Pulmonary artery endothelial cell (primary cell): ENCODE measurements around the gene LRRC57. TPM values are rescaled to one million over a fixed set of nuclear protein-coding genes. Genes with fewer than 3 reads are reported as not detected.
"Not testable (repeated sequence)": the region's sequence is repeated elsewhere in the genome, so short reads cannot be mapped to it uniquely, and the experiment has no call there.

Source experiments
- DNase-seq: peaks from one replicate; pipeline ENCODE4 v3.0.0-alpha.2; 2011; ENCODE audit warnings: low read depth, low spot score
- total RNA-seq: library from RNA; depleted of rRNA; stranded (reverse); fragments of >200 nt; gene quantifications from 2 replicates; pipeline ENCODE4 v1.2.3, GENCODE V29; 2014

Gene LRRC57
- 16.0 and 21.1 TPM in 2 replicates for total RNA-seq

DNA sequence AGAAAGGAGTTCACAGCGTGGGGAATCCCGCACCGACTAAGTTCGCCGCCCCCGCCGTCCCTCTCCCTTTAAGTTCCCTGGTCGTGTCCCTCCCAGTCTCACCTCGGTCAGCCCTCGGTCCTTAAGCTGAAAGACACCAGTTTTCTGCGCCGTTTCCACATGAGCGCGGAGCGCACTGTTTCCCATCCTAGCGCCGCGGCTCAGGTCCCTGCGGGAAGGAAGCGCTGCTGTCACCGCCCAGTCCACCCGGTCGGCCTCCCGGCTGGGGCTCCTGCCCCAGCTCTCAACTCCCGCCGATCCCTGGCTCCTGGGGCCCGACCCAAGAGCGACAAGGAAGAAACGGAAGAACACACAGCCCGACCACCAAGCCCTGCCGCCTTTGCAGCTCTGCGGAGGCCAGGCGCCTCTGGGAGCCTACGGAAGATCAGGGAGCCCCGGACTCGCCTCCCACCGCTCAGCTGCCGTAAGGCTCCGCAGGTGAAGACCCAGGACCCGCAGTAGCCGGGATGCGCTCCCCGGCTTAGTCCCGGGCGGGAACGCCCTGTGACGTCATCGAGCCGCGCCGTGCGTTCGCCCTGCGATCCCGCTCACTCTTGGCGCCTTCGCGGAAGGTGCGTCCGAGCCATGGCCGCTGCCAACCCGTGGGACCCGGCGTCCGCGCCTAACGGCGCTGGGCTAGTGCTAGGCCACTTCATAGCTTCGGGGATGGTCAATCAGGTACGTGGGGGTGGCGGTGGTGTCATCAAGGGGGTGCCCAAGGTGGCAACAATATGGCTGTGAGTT, at the start of gene LRRC57, which contains the start of gene HAUS2:
Gene LRRC57, minus strand, starts transcription at position 545 of the 783 bp plus-strand sequence. Its CDS starts 359 bp downstream, at position 186.
Gene HAUS2, plus strand, starts transcription at position 590 of the 783 bp plus-strand sequence. Its CDS starts 35 bp downstream, at position 625.
- DNase-seq = peak; percentile 50

DNA sequence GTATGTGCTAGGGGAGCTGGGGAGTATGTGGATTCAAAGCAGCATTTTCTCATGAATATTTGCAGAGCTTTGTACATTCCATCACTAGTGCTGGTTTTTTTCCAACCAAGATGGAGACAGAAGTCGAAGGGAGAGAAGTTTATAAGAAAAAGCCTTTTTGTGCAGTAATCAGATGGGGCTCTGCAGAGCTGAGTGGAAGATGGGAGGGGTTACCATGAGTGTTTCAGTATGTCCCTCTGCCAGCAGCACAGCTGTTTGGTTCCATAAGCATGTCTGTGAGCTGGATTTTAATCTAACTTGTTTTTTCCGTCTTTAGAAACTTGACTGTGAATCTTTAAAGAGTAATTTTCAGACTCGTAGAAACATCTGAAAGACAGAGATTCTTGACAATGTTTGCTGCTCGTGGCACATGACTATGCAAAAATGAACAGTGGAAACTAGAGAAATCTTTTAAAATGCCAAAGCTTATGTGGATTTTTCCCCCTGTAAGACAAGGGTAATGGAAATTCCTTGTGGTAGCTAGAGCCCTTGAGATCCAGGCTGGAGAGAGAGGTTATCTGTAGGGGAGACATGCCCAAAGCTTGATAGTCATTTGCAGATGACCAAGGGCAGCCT, 47.1 kb upstream of the LRRC57 start:
- DNase-seq = no peak

DNA sequence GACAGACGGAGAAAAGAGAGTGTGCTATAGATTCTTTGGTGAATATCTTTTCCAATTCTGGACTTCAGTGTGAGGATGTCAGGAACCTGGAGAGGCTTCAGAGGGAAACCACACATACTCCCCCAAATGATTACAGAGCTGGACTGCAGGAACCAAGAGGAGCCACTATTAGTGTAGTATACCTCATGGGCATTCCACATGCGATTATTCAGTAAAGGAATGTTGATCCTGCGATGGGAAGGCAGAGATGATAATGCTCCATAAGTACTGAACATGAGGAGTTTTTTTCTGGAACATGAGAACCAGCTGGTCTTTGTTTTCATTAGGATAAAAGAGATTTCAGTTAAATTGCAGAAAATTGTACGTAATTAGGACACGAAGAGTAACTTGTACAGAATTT, 45.5 kb upstream of the LRRC57 start:
- DNase-seq = no peak

DNA sequence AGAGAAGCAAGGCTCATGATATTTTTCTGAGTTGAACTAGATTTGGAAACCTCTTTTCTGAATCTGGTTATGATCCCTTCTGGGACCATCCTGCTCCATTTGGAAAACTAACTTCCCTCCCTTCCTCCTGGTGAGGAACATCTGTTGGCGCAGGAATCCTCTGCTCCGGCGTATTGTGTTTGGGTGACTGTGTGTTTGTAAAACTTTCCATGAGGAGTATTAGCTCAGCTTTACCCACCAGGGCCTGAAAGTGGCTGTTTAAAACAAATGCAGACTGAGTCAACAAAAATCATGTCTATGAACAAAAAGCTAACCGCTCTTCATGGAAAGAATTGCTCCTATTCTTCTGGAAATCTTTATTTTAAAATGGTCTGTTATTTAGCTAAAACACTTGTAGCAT, 44.5 kb upstream of the LRRC57 start:
- DNase-seq = no peak

DNA sequence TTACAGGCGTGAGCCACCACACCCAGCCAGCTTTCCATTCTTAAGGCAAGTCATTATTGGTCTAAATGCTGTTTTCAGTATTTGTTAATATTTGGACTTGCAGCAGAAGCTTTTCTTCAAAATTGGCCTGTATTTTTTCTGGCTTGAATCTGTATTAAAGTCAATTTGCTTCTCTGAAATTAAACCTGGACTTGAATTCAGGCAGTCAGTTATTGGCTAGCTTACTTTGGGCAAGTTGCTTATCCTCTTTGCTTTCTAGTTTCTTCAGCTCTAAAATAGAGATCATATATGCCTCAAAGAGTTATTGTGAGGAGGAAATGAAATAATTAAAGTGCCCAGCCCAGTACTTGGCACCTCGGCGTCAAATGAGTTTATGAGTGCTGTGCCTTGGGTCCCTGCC, 44.1 kb upstream of the LRRC57 start:
- DNase-seq = no peak

DNA sequence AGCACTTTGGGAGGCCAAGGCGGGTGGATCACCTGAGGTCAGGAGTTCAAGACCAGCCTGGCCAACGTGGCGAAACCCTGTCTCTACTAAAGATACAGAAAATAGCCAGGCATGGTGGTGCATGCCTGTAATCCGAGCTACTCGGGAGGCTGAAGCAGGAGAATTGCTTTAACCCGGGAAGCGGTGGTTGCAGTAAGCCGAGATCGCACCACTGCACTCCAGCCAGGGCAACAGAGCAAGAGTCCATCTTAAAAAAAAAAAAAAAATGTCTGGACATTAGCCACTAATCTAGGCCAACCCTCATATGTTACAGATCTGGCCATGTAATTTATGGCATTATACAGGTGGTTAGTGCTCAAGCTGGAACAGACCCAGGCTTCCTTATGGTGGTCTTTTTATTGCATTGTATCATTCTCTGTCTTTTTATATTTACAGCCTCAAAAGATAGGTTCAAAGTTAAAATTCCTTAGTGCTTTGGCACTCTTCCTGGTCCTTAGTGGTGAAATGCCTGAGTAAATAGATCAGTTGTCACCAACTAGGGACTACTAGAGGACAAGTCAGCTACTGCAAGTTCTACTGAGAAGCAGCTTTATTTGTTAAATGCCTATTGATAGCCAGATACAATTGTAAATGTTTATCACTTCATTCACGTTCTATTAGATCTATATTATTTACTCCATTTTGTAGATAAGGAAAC, 42.8 kb upstream of the LRRC57 start:
- DNase-seq = no peak

DNA sequence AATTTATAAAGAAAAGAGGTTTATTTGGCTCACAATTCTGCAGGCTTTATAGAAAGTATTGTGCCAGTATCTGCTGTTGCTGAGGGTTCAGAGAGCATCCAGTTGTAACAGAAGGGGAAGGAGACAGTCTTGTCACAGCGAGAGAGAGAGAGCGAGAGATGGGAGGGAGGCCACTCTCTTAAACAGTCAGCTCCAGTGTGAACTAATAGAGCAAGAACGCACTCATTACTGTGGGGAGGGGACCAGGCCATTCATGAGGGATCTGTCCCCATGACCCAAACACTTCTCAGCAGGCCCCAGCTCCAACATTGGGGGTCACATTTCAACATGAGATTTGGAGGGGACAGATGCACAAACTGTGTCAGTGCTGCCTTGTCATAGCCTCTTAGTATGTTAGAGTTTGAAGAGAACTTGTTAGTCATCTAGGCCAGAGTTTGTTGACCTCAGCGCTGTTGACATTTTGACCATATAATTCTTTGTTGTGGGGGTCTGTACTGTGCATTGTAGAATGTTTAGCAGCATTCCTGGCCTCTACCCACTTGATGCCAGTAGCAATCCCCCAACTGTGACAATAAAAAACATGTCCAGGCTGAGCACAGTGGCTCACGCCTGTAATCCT, 42.1 kb upstream of the LRRC57 start:
- no peak for DNase-seq

DNA sequence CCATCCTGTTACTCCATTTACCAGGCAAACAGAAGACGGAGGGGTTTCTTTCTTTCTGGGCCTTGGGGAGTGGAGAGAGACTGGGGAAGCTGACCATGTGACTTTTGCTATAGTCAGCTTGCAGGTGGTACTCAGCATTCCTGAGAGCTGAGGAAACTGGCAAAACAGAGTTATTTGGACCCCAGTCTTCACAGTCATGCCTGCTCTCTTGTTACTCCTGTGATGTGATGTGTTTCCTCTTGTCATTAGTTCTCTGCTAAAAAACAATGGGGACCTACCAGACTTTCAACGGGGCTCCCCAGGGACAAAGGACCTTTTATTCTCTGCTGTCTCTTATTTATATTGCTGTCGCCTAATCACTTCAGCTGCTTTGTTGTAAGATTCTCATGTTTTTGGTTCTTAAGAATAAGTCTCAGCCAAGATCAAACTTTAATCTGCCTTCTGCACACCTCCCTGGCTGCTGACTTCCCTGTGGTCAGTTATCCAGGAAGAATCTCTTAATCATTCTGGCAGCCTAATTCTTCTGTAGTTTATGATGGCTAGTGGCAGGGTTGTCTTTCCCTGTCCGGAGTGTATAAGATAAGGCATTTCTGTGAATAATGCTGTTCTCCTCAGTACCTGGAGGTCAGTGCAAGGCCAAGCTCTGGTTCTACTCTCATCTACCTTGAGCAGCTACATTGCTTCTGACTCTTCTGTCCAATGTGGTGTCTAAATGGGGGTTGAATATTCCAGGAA, 35.6 kb upstream of the LRRC57 start:
- DNase-seq = no peak

DNA sequence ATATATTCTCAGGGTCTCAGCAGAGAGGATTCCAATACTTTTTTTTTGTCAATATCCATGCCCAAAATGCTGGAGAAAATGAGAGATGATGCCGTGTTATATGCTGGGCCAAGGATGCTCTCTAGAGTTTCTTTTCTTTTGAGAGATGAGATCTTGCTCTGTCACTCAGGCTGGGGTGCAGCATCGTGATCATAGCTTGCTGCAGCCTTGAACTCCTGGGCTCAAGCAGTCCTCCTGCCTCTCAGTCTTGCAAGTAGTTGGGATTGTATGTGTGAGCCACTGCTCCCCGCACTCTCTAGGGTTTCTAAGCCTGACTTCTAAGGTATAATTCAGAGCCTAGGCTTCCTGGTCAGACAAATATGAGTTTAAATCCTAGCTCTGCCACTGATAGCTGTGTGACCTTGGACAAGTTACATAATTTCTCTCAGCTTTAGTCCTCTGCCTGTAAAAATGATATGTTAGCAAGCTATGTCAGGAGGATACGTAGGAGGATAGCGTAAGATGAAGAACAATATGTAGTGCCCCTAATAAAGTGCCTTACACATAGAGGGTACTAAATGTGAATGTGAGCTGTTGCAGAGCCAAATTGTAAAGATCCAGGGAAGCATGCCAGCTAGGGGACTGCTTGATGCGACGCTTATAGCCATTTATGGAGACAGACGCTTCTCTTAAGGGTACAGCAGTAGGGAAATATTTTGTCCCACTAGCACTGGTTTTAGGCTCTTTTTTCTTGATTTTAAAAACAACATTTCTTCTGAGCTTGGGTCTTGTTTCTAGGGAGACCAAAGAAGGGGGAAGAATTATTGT, 34.2 kb upstream of the LRRC57 start:
- DNase-seq = no peak

DNA sequence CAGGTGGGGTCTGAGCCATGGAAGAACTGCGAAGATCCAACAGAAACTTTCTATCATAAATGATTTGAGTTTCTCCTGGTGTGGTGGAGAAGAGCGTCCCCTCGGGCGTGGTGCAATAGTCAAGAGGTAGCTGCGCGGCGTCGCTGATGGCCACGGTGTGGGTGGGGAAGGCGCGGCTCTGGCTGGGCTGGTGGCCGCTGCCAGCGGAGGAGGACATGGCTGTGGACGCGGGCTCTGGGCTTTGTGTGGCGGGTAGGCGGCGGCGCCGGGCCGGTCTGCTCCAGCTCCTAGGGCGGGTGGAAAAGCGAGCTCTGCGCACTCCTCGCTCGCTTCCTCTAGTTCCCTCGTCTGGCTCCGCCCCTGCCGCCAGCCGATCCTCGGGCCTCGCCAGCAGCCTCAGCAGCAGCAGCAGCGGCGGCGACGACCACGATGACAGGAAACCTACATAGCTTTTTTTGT, 32.7 kb upstream of the LRRC57 start:
- peak; percentile 45 for DNase-seq

DNA sequence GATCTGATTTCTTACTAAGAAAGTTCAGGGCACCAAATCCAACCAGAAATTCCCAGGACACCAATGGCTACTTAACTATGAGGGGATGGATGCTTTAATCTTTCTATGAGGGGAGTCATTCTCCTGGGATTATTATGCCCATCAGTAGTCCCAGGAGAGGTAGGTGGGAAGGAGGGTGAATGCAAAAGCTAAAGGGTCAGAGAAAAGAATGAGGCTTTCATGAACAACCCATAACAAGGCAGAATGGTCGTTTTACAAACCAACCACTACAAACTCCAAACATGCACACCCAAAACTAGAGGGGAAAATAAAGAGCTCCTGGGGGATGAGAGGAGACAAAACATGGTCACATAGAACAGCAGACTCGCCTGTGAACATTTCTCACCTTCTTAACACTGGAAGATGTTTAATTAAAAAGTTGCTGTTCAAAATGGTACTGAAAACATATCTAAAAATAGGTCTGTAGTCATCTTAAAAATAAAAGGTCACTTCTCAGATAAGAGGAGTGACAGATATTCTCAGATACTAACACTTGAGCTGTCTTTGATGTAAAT, 30.5 kb upstream of the LRRC57 start:
- DNase-seq = no peak

DNA sequence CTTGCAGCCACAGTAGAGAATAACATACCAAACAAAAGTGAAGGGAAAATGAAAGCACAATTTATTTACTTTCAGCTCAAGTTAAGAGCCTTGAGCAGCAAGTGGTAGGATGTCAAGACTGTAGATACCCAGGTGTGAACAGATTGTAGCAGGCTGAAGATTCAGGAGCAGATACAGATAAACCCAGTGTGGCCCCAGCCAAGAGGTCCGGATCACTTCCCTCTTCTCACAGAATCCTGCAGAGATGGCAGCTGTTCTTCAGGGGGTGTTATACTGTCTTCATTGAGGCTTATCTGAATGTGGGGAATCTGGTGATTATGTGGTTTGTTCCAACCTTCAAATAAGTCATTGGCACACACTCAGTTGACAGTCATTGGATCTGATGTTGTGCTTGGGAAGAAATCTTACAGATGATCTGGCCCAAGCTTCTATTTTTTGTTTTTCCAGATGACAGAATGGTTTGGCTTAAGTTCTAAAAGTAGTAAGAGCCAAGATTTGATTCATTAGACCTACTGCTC, 29.0 kb upstream of the LRRC57 start:
- DNase-seq = no peak

DNA sequence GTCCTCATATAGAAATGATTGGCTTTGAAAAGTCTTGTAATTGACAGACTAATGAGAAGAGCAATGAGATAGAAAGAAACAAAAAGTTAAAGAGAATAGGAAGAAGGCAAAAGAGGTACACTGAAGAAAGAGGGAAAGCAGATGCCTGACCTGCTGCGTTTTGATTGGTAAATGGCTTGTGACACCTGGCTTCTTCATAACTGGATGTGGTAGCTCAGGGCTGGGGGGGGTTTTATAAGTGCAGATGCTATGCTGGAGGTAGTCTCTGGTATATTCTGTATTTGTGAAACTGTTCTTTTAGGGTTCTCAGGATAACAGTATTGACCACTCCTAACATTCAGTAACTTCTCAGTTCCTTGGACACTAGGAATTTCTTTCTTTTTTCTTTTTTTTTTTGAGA, 28.2 kb upstream of the LRRC57 start:
- DNase-seq = no peak

DNA sequence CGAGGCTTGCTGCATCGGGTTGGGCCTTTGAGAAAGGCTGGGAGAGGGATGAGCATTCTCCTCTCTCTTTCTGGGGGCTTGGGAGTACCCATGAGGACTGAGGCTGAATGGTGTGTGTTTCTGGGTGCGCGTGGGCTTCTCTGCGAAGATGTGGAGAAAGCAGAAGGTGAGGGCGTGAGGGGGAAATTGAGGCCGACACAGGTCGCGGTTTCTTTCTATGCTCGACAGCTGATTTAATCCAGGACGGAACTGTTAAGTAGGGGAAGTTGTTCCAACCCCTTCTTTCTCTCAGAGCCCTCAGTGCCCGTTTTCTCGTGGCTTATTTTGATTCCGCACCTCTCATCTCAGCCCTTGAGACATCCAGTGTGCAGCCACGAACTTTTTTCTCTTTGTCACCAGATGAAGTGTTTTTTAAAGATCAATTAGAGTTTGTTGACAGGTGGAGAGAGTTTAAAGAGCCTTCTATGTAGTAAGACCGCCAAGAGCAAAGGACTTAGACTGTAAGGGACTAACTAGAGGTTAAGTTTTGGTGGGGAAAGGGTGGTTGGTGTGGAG, 27.5 kb upstream of the LRRC57 start:
- DNase-seq = no peak

DNA sequence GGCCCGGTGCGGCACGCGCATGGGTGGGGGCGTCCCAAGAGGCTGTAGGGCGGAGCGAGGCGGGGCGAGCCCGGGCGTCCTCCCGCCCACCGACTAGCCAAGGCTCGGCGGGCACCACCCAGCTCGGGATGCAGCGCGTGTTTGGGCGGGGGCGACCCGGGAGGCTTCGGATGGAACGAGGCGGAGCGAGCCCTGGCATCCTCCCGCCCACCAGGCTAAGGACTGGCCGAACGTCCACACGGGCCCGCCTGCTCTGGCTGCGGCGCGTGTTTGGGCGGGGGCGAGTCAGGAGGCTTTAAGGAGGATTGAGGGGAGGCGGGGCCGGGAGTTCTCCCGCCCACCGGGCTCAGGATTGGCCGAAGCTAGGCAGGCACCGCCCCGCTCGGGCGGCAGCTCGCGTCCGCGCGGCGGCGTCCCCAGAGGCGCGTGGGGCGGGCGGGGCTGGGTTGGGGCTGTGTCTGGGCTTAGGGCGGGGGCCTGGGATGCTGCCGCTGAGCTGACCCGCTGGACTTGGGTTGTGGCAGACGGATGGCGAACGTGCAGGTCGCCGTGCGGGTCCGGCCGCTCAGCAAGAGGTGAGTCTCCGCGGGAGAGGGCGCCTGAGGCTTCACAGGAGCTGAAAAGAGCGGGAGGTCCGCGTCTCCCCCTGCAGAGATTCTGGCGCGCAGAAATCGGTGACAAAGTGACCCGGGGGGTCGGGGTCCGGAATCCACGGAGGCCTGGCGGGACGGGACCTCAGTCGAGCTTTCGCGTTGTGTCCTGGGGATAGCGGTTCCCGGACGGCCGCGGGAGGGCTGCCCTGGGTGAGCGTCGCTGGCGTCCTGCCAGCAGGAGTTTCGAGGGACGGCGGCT, 26.8 kb upstream of the LRRC57 start, which contains the start of gene STARD9:
Gene STARD9, plus strand, starts transcription at position 419 of the 852 bp plus-strand sequence. Its CDS starts 110 bp downstream, at position 529.
- peak; percentile 95 for DNase-seq

DNA sequence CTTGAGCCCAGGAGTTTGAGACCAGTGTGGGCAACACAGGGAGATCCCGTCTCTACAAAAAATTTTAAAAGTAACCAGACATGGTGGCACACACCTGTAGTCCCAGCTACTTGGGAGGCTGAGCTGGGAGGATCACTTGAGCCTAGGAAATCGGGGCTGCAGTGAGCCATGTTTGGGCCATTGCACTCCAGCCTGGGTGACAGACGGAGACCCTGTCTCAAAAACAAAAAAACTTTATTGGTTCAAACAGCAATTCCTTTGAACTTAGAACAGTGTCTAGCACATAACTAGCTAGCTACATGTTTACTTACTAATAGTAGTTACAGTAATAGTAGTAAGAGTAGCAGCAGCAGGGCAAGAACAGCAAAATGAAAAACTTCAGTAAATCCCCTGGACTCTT, 10.1 kb upstream of the LRRC57 start:
- DNase-seq = no peak

DNA sequence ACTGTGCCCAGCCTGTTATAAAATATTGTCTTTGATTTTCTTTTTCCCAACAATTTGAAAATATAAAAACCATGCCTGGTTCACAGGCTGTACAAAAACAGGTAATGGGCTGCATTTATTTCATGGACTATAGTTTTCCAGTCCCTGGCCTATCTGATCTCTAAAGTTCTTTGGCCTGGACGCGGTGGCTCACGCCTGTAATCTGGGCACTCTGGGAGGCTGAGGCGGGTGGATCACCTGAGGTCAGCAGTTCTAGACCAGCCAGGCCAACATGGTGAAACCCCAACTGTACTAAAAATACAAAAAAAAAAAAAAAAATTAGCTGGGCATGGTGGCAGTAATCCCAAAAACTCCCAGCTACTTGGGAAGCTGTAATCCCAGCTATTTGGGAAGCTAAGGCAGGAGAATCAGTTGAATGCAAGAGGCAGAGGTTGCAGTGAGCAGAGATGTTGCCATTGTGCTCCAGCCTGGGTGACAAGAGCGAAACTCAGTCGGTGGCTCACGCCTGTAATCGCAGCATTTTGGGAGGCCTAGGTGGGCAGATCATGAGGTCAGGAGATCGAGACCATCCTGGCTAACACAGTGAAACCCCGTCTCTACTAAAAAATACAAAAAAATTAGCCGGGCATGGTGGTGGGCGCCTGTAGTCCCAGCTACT, 8.1 kb upstream of the LRRC57 start:
- not testable (repeated sequence) for DNase-seq

DNA sequence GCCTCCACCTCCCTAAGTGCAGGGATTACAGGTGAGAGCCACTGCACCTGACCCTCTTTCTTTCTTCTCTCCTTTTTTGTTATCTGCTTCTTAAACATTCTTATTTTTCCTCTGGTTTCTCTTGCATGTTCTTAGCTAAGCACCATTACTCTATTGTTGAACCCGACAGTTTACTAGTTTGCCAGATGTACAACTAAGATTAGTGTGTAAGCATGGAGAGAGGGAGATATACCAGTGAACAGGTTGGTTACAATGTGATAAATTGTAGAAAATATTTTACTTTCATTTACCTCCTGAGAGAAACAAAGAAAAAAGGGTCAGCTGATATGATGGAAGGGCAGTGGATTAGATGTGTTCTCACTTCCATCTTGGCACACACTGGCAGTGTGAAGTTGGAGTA, 5.0 kb upstream of the LRRC57 start:
- DNase-seq = no peak
